Measurements from ENCODE around the gene GMFB.

- TF ChIP-seq CTCF (IDR thresholded peaks at IDR 0.05; ENCODE audit: poor library complexity, severe bottlenecking) (no peak), EP300 (conservative IDR thresholded peaks at IDR 0.05; ENCODE audit: poor library complexity, severe bottlenecking) (no peak), REST (IDR thresholded peaks at IDR 0.05; ENCODE audit: borderline replicate concordance) (no peak), EZH2 (IDR thresholded peaks at IDR 0.05; ENCODE audit: borderline replicate concordance, insufficient read depth, low read length, poor library complexity, severe bottlenecking) (no peak), POLR2AphosphoS5 (IDR thresholded peaks at IDR 0.05) (no peak)
Measured at GRCh38 chr14:54428527-54428926, 60.3 kb downstream of the GMFB start.

Data from neural cell (in vitro differentiated cells).